ENCODE measurements around the gene CCDC81.

The CCDC81 gene

DNA sequence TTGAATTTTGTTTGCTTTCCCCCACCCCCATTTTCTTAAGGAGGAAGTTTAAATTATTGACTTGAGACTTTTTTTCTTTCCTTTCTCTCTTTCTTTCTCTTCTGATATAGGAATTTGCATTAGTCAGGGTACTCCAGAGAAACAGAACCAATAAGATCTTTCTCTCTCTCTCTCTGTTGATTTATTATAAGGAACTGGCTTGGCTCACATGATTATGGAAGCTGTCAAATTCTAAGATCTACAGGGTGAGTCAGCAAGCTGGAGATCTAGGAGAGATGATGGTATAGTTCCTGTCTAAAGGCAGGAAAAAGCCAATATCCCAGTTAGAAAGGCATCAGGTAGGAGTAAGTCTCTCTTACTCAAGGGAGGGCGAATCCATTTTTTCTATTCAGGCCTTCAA lies 64.0 kb downstream of the CCDC81 start:
- in situ Hi-C loops (cut with MboI; ENCODE audit: low sequenced_read_pairs) = no loop called here

DNA sequence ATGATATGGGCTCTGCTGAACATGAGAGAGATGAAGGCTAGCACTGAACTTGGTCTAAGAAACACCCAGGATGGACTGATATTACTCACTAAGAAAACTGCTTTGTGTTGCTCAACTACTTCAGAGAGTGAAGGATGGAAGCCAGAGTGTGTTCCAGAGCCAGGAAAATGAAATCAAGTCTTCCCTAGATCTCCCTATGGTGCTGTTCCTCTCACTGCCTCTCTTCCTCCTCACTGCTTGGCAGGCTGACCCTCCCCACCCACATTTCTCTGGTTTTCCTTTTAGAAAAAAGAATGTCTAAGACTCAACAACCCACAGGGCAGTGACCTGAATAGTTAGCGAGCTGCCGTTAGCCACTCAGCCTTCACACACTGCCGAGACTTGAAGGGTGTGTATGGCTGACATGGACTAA lies 65.6 kb downstream of the CCDC81 start:
- in situ Hi-C loops (cut with MboI; ENCODE audit: low sequenced_read_pairs) = no loop called here

DNA sequence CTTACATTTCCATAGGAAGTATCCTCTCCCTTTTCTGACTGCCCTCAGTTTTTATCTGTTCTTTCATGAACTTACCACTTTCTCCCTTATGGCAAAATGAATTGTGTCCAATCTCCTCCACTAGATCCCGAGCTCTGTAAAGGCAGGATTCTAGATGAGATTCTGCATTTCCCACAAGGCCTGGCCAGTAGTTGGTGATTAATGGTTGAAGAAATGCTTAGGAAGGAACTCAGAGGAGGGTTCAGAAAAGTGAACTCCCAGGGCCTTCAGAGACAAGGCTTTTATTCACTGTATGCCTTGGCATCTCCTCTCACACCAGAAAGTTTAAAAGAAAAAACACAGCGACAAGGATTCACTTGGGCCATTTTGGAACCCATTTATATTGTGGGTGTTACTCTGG lies 66.2 kb downstream of the CCDC81 start:
- in situ Hi-C loops (cut with MboI; ENCODE audit: low sequenced_read_pairs) = no loop called here

DNA sequence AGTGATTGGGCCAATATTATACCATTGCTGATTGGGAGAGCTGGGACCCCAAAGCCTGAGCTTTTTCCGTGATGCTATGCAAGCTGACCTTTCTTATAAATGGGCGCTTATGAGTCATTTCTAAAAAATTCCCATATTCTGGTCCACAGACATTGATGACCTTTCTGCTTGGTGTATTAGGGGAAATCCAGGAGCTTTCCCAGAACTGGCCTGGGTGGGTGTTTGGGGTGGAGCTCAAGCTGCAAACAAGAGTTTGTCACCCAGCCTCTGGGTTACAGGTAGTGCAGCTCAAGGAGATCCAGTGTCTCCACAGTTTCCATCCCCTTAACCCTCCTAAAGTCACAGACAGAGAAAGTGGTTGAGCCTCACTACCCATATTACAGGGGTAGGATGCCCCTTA lies 67.7 kb downstream of the CCDC81 start:
- in situ Hi-C loops (cut with MboI; ENCODE audit: low sequenced_read_pairs) = no loop called here

DNA sequence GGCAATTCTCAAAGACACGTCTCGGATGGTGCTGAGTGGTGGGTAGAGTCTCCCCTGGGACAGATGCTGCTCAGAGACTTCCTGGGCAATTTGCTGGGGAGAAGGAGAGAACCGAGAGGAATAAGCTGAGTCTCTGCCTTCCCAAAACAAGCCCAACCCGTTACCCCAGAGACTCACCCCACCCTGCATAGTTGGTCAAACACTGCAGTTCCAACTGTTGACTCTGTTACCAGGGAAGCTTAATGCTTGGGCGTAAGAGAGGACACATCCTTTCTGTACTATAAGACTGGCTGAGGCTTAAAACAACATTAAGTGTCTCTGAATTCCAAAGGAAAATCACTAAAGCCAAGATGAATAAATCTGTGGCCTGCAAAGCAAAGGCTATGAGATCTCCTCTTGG lies 68.1 kb downstream of the CCDC81 start:
- in situ Hi-C loops (cut with MboI; ENCODE audit: low sequenced_read_pairs) = no loop called here

DNA sequence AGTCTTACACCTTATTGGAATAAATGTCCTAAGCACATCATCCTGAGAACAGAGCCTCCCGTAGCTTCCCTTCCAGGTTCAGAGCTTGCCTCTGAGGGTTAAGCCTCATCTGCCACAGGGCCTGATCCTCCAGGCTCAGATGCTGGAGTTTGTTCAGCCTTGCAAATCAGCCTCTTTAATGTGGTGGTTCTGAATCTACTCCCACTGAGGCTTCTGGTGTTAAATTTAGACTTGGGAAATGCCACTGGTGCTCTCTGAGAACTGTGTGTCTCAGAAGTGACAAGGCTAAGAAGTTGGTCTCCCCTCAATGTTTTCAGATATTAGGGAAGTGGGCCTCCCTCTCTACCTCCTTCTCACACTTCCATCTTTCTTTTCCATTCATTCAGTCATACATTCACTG lies 68.7 kb downstream of the CCDC81 start:
- in situ Hi-C loops (cut with MboI; ENCODE audit: low sequenced_read_pairs) = no loop called here

DNA sequence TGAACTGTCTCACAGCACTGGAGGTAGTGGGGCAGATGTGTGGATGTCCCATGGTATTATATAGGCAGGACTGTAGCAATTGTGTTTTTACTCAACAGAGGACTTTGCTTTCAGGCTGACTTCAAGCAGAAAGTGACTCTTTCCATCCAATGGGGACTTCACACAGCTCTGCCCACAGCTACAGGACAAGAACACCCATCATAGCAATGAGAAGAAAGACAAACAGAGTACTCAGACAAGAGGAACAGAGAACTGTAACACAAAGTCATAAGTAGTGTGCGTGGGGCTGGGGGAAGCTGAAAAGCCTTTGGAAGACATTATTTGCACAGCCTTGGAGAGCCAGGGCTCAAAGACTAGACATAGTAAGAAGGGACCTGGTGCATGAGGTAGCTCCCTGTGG lies 70.3 kb downstream of the CCDC81 start:
- in situ Hi-C loops (cut with MboI; ENCODE audit: low sequenced_read_pairs) = no loop called here

DNA sequence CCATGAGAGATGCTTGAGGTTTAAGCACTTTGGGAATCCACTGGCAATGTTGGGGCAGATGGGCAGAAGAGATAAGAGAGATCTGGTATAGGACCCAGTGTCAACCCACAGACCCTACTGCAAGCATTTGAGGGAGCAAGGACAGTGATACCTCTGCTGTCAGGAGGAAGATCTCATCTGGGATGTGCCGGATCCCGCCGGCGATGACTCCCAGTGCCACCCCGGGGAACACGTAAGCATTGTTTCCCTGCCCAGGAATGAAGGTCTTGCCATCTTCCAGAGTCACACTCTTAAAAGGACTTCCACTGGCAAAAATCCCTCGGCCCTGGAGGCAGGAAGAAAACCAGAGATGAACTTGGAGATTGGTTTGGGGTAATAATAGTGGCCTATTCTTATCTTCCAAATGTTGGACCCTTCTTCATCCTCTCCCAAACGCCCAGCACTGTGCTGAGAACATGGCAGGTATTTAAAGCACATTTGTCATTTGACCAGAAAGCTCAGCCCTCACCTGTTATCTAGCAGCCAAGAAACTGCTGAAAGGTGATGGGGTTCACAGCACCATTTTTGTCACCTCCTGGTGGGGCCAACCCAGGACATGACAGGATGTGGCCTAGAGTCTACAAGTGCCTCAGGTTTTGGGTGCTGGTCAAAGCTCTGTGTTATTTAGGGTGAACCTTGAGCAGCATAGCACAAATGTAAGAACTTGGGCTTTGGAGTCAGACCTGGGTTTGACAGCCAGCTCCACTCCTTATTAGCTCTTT lies 71.7 kb downstream of the CCDC81 start:
- in situ Hi-C loops (cut with MboI; ENCODE audit: low sequenced_read_pairs) = no loop called here

DNA sequence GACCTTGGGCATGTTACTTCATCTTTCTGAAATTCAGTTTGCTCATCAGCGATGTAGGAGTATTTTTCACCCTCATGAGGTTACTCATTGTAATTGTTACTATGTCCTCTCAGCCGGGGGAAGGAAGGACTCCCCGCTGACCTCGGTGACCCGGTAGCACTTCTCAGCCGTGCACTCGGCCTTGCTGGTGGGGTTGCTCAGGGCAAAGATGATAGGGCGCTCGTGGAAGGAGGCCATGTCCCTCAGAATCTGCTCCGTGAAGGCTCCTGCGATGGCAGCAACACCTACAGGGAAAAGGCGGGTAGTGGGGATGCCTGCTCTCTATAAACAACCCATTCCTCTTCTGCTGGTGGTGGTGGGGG lies 72.2 kb downstream of the CCDC81 start:
- in situ Hi-C loops (cut with MboI; ENCODE audit: low sequenced_read_pairs) = no loop called here

DNA sequence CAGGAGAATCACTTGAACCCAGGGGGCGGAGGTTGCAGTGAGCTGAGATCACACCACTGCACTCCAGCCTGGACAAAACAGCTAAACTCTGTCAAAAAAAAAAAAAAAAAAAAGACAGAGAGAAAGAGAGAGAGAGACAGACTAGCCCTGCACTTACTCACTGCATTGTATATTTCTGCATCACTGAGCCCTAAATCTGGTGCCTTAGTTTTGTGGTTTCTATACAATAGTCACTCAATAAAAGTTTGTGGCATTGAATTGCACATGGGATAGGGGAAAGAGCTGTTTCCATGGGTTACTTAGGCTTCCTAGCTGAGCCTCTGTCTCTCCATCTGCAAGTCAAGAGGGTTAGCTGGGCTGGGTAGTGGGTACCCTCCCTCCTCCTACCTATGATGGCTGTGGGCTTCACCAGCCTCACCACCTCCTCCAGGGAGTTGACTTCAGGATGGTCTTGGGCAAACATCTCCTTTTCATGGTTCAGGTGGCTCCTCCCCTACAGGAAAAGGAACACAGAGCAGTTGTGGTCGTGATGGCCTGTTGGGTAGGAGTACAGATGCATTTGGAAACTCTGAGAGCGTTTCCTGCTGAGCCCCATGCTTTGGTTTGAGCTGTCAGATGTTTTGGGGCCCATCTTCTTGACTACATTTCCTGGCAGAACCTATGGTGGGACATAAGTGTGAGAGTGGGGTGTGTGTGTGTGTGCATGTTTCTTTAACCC lies 73.2 kb downstream of the CCDC81 start:
- in situ Hi-C loops (cut with MboI; ENCODE audit: low sequenced_read_pairs) = no loop called here

DNA sequence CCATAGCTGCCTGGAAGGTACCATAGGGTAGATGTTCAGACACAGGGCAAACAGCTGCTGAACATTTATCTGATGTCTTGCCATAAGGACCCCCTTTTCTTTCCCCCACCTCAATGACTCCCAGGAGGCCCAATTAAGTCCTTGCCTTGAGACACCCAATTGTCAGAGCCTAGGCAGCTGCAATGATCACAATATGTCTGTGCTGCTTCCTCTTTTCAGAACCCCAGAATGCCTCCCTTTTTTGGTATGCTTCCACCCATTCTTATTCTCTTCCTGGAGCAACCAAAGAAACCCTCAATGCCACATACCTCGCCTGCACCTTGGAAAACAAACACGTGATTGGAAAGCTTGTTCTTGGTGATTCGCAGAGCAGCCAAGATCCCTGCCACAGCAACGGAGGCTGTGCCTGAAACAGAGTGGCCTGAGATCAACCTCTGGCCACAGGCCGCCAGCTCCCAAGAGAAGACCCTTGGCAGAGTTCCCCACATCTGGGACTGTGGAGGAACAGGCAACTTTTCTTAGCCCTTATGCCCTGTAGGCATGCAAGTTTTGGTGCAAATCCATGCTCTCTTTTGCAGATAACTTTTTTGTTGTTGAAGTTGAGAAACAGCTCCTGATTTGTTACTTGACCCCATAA lies 75.4 kb downstream of the CCDC81 start:
- in situ Hi-C loops (cut with MboI; ENCODE audit: low sequenced_read_pairs) = loop anchor here (25.0 kb wide), 1 partner anchor 362 kb away; the partner anchor contains the start of gene PRSS23

DNA sequence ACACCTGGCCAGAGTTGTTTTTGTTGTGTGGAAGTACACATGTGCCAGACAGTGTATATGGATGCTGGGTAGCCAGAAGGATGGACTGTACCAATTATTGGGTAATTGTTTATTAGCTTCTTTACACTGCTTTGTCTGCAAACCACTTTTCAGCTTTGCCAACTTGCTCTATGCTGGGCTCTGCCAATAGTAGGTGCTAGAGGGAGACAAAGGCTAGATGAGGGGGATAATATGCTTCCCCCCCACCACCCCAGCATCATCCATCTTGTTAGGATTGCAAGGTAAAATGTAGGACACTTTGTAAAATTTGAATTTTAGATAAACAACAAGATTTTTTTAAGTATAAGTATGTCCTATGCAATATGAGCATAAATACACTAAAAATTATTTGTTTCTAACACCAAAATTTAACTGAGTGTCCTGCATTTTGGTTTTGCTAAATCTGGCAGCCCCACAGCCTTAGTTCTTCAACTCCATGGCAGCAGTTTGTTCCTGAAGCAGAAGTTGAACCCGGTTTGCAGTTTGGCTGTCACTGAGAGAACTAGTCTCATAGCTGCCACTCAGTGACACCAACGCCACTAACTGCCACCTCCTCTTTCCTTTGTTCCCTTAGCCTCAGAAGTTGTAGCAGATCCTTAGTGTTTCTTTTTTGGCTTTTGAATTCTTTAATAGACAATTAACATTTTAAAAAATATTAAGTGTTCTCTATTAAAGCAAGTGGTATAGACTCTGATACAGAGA lies 78.8 kb downstream of the CCDC81 start:
- in situ Hi-C loops (cut with MboI; ENCODE audit: low sequenced_read_pairs) = loop anchor here (25.0 kb wide), 1 partner anchor 359 kb away; the partner anchor contains the start of gene PRSS23

DNA sequence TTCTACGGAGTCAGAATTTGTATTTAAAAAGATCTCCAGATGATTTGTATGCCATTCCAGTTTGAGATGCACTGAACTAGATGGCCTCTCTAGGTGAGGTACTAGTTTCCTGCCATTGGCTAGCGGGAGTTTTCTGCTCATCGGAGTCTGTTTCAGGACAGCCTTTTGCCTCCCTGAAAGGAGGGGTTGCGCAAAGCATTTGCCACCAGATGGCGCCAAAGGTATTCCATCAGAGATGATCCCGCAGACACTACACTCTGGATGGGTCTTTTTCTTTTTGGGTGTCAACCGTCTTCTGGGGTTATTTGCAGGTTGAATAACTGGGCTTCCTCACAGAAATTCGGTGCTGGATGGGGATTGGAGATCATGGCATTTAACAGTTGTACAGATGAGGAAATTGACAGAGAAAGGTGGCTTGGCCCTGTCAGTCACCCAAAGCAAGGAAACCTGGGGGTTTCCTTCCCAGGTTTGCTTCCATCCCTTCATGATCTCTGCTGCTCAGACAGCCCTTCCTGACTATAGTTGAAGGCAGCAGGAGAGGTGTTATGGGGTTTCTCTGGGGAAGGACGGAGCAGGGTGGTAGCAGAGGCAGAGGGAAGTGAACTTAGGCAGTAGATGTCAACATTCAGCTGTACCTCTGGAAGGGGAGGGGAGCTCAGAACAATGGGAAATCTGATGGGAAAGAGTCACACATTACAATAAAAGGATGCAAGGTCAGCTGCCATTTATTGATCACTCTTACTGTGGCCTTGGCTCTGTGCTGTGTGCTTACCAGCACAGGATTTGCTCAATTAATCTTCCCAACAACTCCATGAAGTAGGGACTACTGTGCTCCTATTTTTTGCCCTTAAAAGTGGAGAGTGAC lies 81.6 kb downstream of the CCDC81 start:
- in situ Hi-C loops (cut with MboI; ENCODE audit: low sequenced_read_pairs) = loop anchor here (25.0 kb wide), 1 partner anchor 356 kb away; the partner anchor contains the start of gene PRSS23

DNA sequence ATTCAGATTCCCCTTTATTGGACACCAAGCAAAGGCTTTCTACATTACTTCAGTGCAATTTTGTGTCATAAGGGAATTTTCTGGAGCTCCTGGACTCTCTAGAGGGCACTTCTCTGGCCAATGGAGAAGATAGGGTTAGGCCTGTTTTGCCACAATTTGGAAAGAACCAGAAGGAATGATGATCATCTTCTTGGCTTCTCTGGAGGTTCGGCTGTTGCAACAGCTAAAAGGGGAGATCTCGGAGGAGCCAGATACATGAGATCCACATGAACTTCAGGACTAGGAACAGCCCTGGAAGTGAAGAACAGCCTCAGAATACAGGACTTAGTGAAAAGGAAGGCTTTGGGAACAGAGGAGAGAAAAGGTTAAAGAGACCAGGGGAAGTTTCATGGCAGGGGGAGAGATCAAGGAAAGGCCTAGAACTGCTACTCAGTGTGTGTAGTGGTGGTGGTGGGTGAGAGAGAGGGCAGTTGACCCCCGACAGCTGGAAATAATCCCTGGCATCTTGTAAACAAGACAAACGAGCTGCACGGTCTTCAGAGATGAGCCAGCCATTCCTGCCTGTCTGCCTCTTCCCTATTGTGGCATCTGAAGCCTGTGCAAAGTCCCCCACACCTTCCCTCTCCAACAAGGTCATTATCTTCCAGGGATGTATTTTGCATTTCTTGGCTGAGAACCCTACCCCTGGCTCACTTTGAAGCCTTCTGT lies 83.8 kb downstream of the CCDC81 start:
- in situ Hi-C loops (cut with MboI; ENCODE audit: low sequenced_read_pairs) = loop anchor here (25.0 kb wide), 1 partner anchor 354 kb away; the partner anchor contains the start of gene PRSS23

DNA sequence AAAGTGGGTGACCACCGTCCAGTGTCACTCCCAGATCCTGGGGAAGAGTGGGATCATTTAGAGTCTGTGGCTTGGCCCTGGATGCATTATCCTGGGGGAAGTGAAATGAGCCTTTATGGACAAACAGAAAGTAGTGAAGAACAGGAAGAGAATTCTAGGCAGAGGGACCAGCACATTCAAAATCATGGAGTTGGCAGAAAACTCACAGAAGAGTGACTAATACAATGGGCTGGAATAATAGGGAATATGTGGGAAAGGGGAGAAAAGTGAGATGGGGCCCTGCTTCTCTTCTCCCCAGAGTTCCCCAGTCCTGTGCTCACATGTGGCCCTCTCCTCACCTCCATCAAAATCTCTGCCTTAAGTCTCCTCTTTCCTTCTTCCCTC lies 84.3 kb downstream of the CCDC81 start:
- in situ Hi-C loops (cut with MboI; ENCODE audit: low sequenced_read_pairs) = loop anchor here (25.0 kb wide), 1 partner anchor 353 kb away; the partner anchor contains the start of gene PRSS23

DNA sequence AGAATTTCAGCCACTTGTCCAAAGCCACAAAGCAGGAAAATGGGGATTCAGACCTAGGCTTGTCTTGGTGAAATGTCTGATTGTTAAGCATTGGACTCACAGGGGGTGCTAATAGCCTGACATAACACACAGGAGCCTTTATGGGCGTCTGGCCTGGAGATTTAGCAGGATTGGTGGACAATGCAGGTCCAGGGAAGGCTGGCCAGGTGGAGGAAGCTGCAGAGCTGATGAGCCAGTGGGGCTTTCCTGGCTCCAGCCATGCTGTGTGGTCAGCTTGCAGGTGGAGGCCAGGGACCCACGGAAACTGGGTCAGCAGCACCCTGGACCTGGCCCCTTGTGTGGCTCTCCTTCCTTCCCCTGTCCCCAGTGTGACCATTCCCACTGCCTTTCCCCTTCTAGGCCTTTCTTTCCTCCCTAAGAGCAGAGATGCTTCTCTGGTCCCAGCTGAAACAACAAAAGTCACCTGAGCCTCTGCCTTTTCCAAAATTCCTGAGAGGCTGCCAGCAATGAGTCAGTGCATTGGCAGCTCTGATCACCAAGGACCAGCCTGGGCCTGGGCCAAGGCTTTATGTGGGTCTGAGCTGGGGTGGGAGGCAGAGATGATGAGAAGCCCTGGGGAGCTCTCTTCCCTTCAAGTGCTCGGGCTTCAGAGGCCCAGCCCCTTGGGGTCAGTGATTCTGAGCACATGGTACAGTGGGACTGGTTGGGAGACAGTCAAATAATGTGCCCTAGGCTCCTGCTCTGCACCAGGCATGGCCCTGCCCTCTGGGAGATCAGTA lies 85.2 kb downstream of the CCDC81 start:
- in situ Hi-C loops (cut with MboI; ENCODE audit: low sequenced_read_pairs) = loop anchor here (25.0 kb wide), 1 partner anchor 352 kb away; the partner anchor contains the start of gene PRSS23

DNA sequence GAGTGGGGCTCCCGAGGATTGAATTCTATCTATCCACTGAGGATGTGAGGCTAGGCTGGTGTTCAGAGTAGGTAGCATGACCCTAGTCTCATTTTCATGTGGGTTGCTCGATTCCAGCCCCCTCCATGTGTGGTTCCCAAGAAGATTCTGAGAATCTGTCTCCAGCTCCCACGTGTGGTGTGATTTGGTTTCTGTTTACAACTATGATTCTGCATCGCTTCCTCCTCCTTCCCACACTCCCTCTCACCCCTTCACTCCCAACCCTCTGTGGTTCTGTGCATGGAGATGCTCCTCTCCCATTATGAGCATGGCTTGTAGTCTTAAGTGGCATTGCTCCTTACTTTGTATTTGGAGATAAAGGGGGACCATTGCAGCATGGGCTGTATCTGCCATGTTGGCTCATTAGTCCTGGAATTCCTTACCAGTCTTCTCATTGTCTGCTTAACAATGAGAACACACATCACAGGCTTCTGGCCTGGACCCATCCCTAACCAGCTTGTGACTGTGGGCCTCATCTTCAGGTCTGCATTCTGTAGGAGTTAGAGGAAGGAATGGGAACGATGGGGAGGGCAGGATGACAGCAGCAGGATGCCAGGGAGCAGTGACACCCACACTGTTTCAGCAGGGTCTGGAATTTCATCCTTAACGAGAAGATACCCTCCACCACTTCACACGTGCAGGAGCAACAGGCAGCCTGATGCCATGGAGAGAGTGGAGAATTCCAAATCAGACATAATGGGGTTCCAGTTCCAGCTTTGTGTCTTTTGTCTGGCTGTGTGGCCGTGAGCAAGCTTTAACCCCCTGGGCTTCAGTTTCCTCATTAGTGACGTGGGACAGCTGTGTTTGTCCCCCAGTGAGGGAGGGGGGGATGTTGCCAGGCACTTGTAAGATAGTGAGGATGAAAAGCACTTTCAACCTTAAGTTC lies 86.0 kb downstream of the CCDC81 start:
- in situ Hi-C loops (cut with MboI; ENCODE audit: low sequenced_read_pairs) = loop anchor here (25.0 kb wide), 1 partner anchor 352 kb away; the partner anchor contains the start of gene PRSS23
